A549 (cell line): Measurements from ENCODE around the gene TEX51. TPM values are rescaled to one million over a fixed set of nuclear protein-coding genes. Genes with fewer than 3 reads are reported as not detected.

Experiments used
- ATAC-seq, 2 experiments: fragments of 200-7000 bp in 1 of 2; fragments of >200 bp in 1 of 2; cut with Nextera tagmentation in 1 of 2; cut with Tn5 transposase in 1 of 2; 3 replicates each; pipeline versions ENCODE4 v1.8.0 to v1.9.1; 2018 to 2020; ENCODE audit warnings: mild to moderate bottlenecking in 1 of 2, moderate library complexity in 1 of 2
- CTCF ChIA-PET: fragments of 300-600 bp; sonication (Branson Sonifier 250); formaldehyde crosslinking; extraction: SDS; loops from one replicate; lab custom pipeline; 2021; ENCODE audit warnings: antibody characterized with exemption, inconsistent platforms; lab: Yijun Ruan, JAX
- POLR2A ChIA-PET: fragments of 350-600 bp; formaldehyde crosslinking; extraction: SDS; loops from one replicate; lab custom pipeline; 2021; ENCODE audit warnings: antibody characterized with exemption, inconsistent platforms; lab: Yijun Ruan, JAX
- DNase-seq, 2 experiments: peaks; one replicate each; pipeline versions ENCODE4 v3.0.0 to v3.0.0-alpha.2; 2011 to 2016; ENCODE audit warnings: low read depth in 1 of 2, low spot score in 1 of 2
- FAIRE-seq: peaks from 2 replicates; lab custom pipeline; 2011; peaks lifted over from hg19 to GRCh38; lab: Jason Lieb, UNC
- H3K27ac ChIP-seq, 2 experiments: fragments of >200 bp; sonication (Bioruptor Twin); formaldehyde crosslinking; 3 replicates each; pipeline ENCODE4 v1.5.1; 2016 to 2017
- H3K4me1 ChIP-seq: fragments of >200 bp; sonication (Bioruptor Twin); formaldehyde crosslinking; 3 replicates; pipeline ENCODE4 v1.6.1; 2016
- H3K4me2 ChIP-seq: fragments of >200 bp; sonication (Bioruptor Twin); formaldehyde crosslinking; 3 replicates; pipeline ENCODE4 v1.6.1; 2016
- H3K4me3 ChIP-seq: fragments of >200 bp; sonication (Bioruptor Twin); formaldehyde crosslinking; 3 replicates; pipeline ENCODE4 v1.5.1; 2016
- H3K9me3 ChIP-seq: fragments of >200 bp; sonication (Bioruptor Twin); formaldehyde crosslinking; 3 replicates; pipeline ENCODE4 v1.6.1; 2016
- BHLHE40 ChIP-seq: IDR thresholded peaks from 2 replicates; pipeline ENCODE4 v1.6.1; 2012; ENCODE audit warnings: low read depth, low read length, inconsistent platforms
- CBX8 ChIP-seq: fragments of 200-600 bp; sonication (generic); IDR thresholded peaks from 2 replicates; pipeline ENCODE4 v1.6.1; 2016
- EHF ChIP-seq: fragments of 250-450 bp; sonication (Bioruptor Pico); IDR thresholded peaks from 2 replicates; pipeline ENCODE4 v1.5.0; 2020; ENCODE audit warnings: mild to moderate bottlenecking
- ESRRA ChIP-seq: fragments of 150-350 bp; IDR thresholded peaks from 2 replicates; pipeline ENCODE4 v1.6.1; 2014; ENCODE audit warnings: mild to moderate bottlenecking, low read length, borderline replicate concordance
- FOSB ChIP-seq: fragments of 250-450 bp; sonication (Bioruptor Pico); IDR thresholded peaks from 2 replicates; pipeline ENCODE4 v1.5.0; 2020; ENCODE audit warnings: mild to moderate bottlenecking, moderate library complexity
- HDAC2 ChIP-seq: fragments of 200-600 bp; sonication (generic); IDR thresholded peaks from 2 replicates; pipeline ENCODE4 v1.6.1; 2016
- HOXB13 ChIP-seq: fragments of 250-450 bp; sonication (Bioruptor Pico); IDR thresholded peaks from 2 replicates; pipeline ENCODE4 v1.5.0; 2020; ENCODE audit warnings: low read depth, mild to moderate bottlenecking, moderate library complexity
- JUN ChIP-seq, 2 experiments: fragments of >200 bp; sonication (Bioruptor Twin); formaldehyde crosslinking; IDR thresholded peaks; 2 replicates in 1 of 2; 3 replicates in 1 of 2; pipeline ENCODE4 v1.6.1; 2016 to 2017
- JUNB ChIP-seq: fragments of >200 bp; sonication (Bioruptor Twin); formaldehyde crosslinking; IDR thresholded peaks from 2 replicates; pipeline ENCODE4 v1.6.1; 2016
- MAFK ChIP-seq: fragments of 450-650 bp; IDR thresholded peaks from 2 replicates; pipeline ENCODE4 v1.6.1; 2014; ENCODE audit not compliant: partially characterized antibody
- MAZ ChIP-seq: fragments of 150-350 bp; IDR thresholded peaks from 2 replicates; pipeline ENCODE4 v1.6.1; 2014; ENCODE audit warnings: antibody characterized with exemption, low read depth, low read length, borderline replicate concordance
- MYC ChIP-seq: IDR thresholded peaks from 2 replicates; pipeline ENCODE4 v1.6.1; 2012; ENCODE audit warnings: mild to moderate bottlenecking, inconsistent platforms, low read length, improper control_type of control experiment, borderline replicate concordance
- NFE2L2 ChIP-seq: fragments of 150-350 bp; conservative IDR thresholded peaks from 2 replicates; pipeline ENCODE4 v1.6.1; 2014; ENCODE audit warnings: low read length
- PHF8 ChIP-seq: fragments of 200-600 bp; sonication (generic); IDR thresholded peaks from 2 replicates; pipeline ENCODE4 v1.6.1; 2016; ENCODE audit warnings: low read depth, mild to moderate bottlenecking, antibody characterized with exemption, moderate library complexity, borderline replicate concordance
- RARB ChIP-seq: fragments of 250-450 bp; sonication (Bioruptor Pico); IDR thresholded peaks from 2 replicates; pipeline ENCODE4 v1.8.0; 2021; ENCODE audit warnings: mild to moderate bottlenecking, moderate library complexity
- RNF2 ChIP-seq: fragments of 200-600 bp; sonication (generic); IDR thresholded peaks from 2 replicates; pipeline ENCODE4 v1.6.1; 2016; ENCODE audit warnings: low read depth, mild to moderate bottlenecking, antibody characterized with exemption, moderate library complexity, borderline replicate concordance
- TFCP2L1 ChIP-seq: fragments of 250-450 bp; sonication (Bioruptor Pico); IDR thresholded peaks from 2 replicates; pipeline ENCODE4 v1.5.0; 2021; ENCODE audit warnings: mild to moderate bottlenecking
- ZSCAN20 ChIP-seq: fragments of 250-450 bp; sonication (Bioruptor Pico); IDR thresholded peaks from 2 replicates; pipeline ENCODE4 v1.8.0; 2022; ENCODE audit warnings: mild to moderate bottlenecking, moderate library complexity
- WGBS: methylation state at CpG from one replicate; pipeline ENCODE4 v1.1.6; 2017; ENCODE audit errors: missing lambda C conversion rate; 5-methylcytosine and 5-hydroxymethylcytosine counted together
- polyA plus RNA-seq, 4 experiments: library from polyadenylated mRNA; depleted of rRNA in 3 of 4; stranded (reverse); fragments of >200 nt; fragmentation: RNase III in 1 of 4; extraction: RNeasy Plus Mini Kit Qiagen cat#74134 plus additional on column Dnase treatment in 1 of 4; gene quantifications; 2 replicates in 3 of 4; 3 replicates in 1 of 4; pipeline ENCODE4 v1.2.3, GENCODE V29; 2011 to 2017
- TF ChIP-seq, protein P1 (sequence below): fragments of 200-600 bp; sonication (generic); IDR thresholded peaks from 2 replicates; pipeline ENCODE4 v1.6.1; 2016; ENCODE audit warnings: antibody characterized with exemption, mild to moderate bottlenecking, moderate library complexity
- TF ChIP-seq, protein P2 (sequence below): IDR thresholded peaks from 2 replicates; pipeline ENCODE4 v1.6.1; 2012
- TF ChIP-seq, protein P3 (sequence below): IDR thresholded peaks from 2 replicates; pipeline ENCODE4 v1.6.1; 2012
- TF ChIP-seq, protein P4 (sequence below): IDR thresholded peaks from 2 replicates; pipeline ENCODE4 v1.6.1; 2012; ENCODE audit warnings: low read depth, borderline replicate concordance

The TEX51 gene
- polyA plus RNA-seq, 2 of the 4 experiments (the other 2 are of a cell fraction), result not detected

DNA sequence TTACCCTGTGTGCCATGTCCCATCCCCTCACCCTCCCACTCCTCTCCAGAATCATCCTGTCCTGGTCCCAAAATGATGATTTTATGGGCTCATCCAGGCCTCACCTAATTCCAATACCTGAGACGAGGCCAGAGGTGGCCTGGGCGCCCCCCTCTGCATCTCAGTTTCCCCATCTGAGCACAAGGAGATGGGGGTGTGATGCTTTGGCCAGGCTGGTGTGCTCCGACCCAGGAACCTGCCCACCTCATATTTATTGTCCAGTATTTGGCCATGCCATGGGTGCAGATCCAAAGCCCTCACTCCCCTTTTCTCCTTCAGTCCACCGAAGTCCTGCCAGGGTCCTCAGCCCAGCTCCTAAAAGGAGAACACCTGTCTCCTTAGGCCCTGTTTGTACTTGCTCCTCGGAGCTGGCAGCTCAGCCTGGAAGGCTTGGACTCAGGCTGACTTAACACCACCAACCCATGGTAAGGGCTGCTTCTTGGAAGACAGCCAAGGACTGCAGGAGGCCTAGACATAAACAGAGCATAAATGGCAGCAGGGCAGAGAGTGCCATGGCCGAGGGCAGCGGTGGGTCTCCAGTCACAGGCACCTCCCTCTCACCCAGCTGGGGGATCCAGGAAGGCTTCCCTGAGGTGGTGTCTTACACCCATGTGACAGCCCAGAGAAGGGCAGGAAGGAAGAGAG, 3.6 kb downstream of the TEX51 start:
- ChIA-PET CTCF (interaction anchor here (1.2 kb wide), 1 partner anchor 16 kb away, joined by 8 read pairs; no protein-coding TSS in a partner anchor), POLR2A (no interaction called here)
- H3K4me3 ChIP-seq, result no peak overlapping the region
- ATAC-seq (no peak), FAIRE-seq (no peak), DNase-seq (no peak)
- H3K27ac ChIP-seq, result no peak overlapping the region
- no peak overlapping the region for H3K4me2 ChIP-seq
- TF ChIP-seq CBX8 (no peak), MAZ (no peak), PHF8 (no peak), FOSB (CRISPR knock-in tag) (no peak), JUN (IDR thresholded peaks at IDR 0.05) (no peak), JUNB (no peak), TFCP2L1 (CRISPR knock-in tag) (no peak), HOXB13 (CRISPR knock-in tag) (no peak), HDAC2 (no peak), MAFK (no peak), NFE2L2 (no peak)
- TF ChIP-seq, protein P1, sequence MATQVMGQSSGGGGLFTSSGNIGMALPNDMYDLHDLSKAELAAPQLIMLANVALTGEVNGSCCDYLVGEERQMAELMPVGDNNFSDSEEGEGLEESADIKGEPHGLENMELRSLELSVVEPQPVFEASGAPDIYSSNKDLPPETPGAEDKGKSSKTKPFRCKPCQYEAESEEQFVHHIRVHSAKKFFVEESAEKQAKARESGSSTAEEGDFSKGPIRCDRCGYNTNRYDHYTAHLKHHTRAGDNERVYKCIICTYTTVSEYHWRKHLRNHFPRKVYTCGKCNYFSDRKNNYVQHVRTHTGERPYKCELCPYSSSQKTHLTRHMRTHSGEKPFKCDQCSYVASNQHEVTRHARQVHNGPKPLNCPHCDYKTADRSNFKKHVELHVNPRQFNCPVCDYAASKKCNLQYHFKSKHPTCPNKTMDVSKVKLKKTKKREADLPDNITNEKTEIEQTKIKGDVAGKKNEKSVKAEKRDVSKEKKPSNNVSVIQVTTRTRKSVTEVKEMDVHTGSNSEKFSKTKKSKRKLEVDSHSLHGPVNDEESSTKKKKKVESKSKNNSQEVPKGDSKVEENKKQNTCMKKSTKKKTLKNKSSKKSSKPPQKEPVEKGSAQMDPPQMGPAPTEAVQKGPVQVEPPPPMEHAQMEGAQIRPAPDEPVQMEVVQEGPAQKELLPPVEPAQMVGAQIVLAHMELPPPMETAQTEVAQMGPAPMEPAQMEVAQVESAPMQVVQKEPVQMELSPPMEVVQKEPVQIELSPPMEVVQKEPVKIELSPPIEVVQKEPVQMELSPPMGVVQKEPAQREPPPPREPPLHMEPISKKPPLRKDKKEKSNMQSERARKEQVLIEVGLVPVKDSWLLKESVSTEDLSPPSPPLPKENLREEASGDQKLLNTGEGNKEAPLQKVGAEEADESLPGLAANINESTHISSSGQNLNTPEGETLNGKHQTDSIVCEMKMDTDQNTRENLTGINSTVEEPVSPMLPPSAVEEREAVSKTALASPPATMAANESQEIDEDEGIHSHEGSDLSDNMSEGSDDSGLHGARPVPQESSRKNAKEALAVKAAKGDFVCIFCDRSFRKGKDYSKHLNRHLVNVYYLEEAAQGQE, result no peak
- TF ChIP-seq, protein P2, sequence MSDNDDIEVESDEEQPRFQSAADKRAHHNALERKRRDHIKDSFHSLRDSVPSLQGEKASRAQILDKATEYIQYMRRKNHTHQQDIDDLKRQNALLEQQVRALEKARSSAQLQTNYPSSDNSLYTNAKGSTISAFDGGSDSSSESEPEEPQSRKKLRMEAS, result no peak
- 12% methylated on average over 5 of the region's 7 CpGs for WGBS
- no peaks in the 10 kb centered on the region for H3K4me1 ChIP-seq
- H3K9me3 ChIP-seq, result peaks cover 10% of the 10 kb centered on the region; the same call in 1 of the 3 replicates

DNA sequence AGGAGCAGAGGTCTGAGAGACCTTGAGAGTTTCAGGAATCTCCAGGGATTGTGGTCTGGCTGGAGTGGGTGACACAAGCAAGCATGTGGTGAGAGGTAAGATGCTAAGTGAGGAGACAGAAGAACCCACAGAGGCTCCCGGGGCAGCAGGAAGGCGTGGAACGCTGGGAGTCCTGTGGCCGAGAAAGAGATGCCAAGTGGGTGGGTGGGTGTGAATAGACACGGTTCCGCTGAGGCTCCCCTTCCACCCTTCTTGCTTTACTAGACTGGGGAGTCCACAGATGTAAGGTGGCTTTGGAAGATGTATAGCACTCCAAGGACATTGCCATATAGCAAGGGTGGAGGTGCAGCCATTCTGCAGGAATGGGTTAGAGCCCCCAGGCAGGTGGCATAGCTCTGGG, 4.2 kb downstream of the TEX51 start:
- Histone ChIP-seq H3K4me3 (no peak overlapping the region), H3K9me3 (peaks cover 10% of the 10 kb centered on the region; the same call in 1 of the 3 replicates), H3K4me2 (no peak overlapping the region), H3K27ac (no peak overlapping the region), H3K4me1 (no peaks in the 10 kb centered on the region)
- FAIRE-seq (no peak), DNase-seq (no peak), ATAC-seq (no peak)
- ChIA-PET CTCF (no interaction called here), POLR2A (no interaction called here)
- TF ChIP-seq HDAC2, result no peak
- no peak for TF ChIP-seq EHF (CRISPR knock-in tag)
- TF ChIP-seq, protein P2, result no peak
- TF ChIP-seq ZSCAN20, result no peak
- TF ChIP-seq BHLHE40, result no peak
- TF ChIP-seq ESRRA, result no peak
- TF ChIP-seq, protein P3, sequence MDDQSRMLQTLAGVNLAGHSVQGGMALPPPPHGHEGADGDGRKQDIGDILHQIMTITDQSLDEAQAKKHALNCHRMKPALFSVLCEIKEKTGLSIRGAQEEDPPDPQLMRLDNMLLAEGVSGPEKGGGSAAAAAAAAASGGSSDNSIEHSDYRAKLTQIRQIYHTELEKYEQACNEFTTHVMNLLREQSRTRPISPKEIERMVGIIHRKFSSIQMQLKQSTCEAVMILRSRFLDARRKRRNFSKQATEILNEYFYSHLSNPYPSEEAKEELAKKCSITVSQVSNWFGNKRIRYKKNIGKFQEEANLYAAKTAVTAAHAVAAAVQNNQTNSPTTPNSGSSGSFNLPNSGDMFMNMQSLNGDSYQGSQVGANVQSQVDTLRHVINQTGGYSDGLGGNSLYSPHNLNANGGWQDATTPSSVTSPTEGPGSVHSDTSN, result no peak
- TF ChIP-seq RNF2, result no peak
- no peak for TF ChIP-seq CBX8
- TF ChIP-seq, protein P4, sequence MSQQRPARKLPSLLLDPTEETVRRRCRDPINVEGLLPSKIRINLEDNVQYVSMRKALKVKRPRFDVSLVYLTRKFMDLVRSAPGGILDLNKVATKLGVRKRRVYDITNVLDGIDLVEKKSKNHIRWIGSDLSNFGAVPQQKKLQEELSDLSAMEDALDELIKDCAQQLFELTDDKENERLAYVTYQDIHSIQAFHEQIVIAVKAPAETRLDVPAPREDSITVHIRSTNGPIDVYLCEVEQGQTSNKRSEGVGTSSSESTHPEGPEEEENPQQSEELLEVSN, result no peak
- TF ChIP-seq JUN (IDR thresholded peaks at IDR 0.05), result no peak
- no peak for TF ChIP-seq RARB (CRISPR knock-in tag)
- TF ChIP-seq MYC, result no peak
- WGBS, result 24% methylated on average over 6 of the region's 6 CpGs
